HL-60 (cell line): ENCODE results near the gene ZDHHC7.
"Not testable (repeated sequence)": the region's sequence is repeated elsewhere in the genome, so short reads cannot be mapped to it uniquely, and the experiment has no call there.

ENCODE experiments used
- DNase-seq, 2 experiments: peaks; one replicate each; pipeline ENCODE4 v3.0.0-alpha.2; 2010 to 2020; ENCODE audit warnings: low read depth in 1 of 2, low spot score in 1 of 2
- H3K27ac ChIP-seq: fragments of 250-450 bp; sonication (Bioruptor Pico); replicated peaks from 2 replicates; pipeline ENCODE4 v1.5.1; 2020; ENCODE audit warnings: mild to moderate bottlenecking, moderate library complexity
- H3K27me3 ChIP-seq: fragments of 250-450 bp; sonication (Bioruptor Pico); 2 replicates; pipeline ENCODE4 v1.5.1; 2021; ENCODE audit warnings: mild to moderate bottlenecking, moderate library complexity; ENCODE audit not compliant: insufficient read depth, poor library complexity, severe bottlenecking
- H3K4me3 ChIP-seq: replicated peaks from 2 replicates; pipeline ENCODE4 v1.5.1; 2011; ENCODE audit warnings: mild to moderate bottlenecking, control low read depth, low read length; ENCODE audit not compliant: insufficient read depth
- CTCF ChIP-seq: IDR thresholded peaks from one replicate; pipeline ENCODE4 v1.5.1; 2011; ENCODE audit warnings: low read length, control low read depth, inconsistent platforms; ENCODE audit not compliant: insufficient read depth
- GABPA ChIP-seq: IDR thresholded peaks from 2 replicates; pipeline ENCODE4 v1.6.1; 2012; ENCODE audit warnings: low read depth
- POLR2AphosphoS5 ChIP-seq: IDR thresholded peaks from 2 replicates; pipeline ENCODE4 v1.6.1; 2012; ENCODE audit warnings: low read depth
- REST ChIP-seq: IDR thresholded peaks from 2 replicates; pipeline ENCODE4 v1.6.1; 2012; ENCODE audit warnings: low read depth; ENCODE audit not compliant: insufficient replicate concordance
- SPI1 ChIP-seq: IDR thresholded peaks from 2 replicates; pipeline ENCODE4 v1.6.1; 2012; ENCODE audit warnings: low read depth, mild to moderate bottlenecking, borderline replicate concordance

Gene ZDHHC7

GRCh38 chr16:84943620-84944019, 67.7 kb downstream of the ZDHHC7 start:
- Histone ChIP-seq H3K4me3 (no peak overlapping the region), H3K27me3 (no peaks in the 10 kb centered on the region), H3K27ac (no peak overlapping the region)
- DNase-seq = no peak
- TF ChIP-seq POLR2AphosphoS5 (no peak), GABPA (no peak), SPI1 (no peak), REST (no peak), CTCF (no peak)

- Histone ChIP-seq H3K27me3 (no peaks in the 10 kb centered on the region), H3K4me3 (no peak overlapping the region), H3K27ac (no peak overlapping the region)
- TF ChIP-seq GABPA (no peak), SPI1 (no peak), REST (no peak), POLR2AphosphoS5 (no peak)
- DNase-seq = no peak
Measured at GRCh38 chr16:84942786-84943185, 68.5 kb downstream of the ZDHHC7 start.

GRCh38 chr16:84941921-84942320, 69.4 kb downstream of the ZDHHC7 start:
- Histone ChIP-seq H3K27me3 (no peaks in the 10 kb centered on the region), H3K27ac (no peak overlapping the region), H3K4me3 (no peak overlapping the region)
- DNase-seq = no peak
- no peak for TF ChIP-seq CTCF

- DNase-seq = no peak
- TF ChIP-seq GABPA (no peak), CTCF (no peak), REST (no peak), SPI1 (no peak), POLR2AphosphoS5 (no peak)
Measured at GRCh38 chr16:84940670-84941551, 70.4 kb downstream of the ZDHHC7 start.

GRCh38 chr16:84938616-84939015, 72.7 kb downstream of the ZDHHC7 start:
- H3K4me3 ChIP-seq, H3K27ac ChIP-seq, H3K27me3 ChIP-seq, DNase-seq: not testable (repeated sequence)

More at GRCh38 chr16:84940670-84941551, 70.4 kb downstream of the ZDHHC7 start:
- H3K27ac ChIP-seq = no peak overlapping the region
- no peak overlapping the region for H3K4me3 ChIP-seq
- H3K27me3 ChIP-seq = no peaks in the 10 kb centered on the region
